IMR-90 (cell line): ENCODE data around the gene SEC11A. TPM values are rescaled to one million over a fixed set of nuclear protein-coding genes. Genes with fewer than 3 reads are reported as not detected.
A peak's percentile ranks its signal among the peaks of the same experiment; 100 is the strongest.

Source experiments
- ATAC-seq: fragments of 200-7000 bp; cut with Tn5 transposase; 2 replicates; pipeline ENCODE4 v1.9.1; 2020; ENCODE audit warnings: low read depth, mild to moderate bottlenecking, moderate library complexity
- BruUV-seq: library from RNA; stranded (reverse); fragments of 400-500 nt; replicated peaks from 2 replicates; lab custom pipeline; 2021; lab: Mats Ljungman, UMichigan
- CTCF ChIA-PET: fragments of 300-600 bp; formaldehyde crosslinking; extraction: SDS; loops from one replicate; lab custom pipeline; 2021; ENCODE audit warnings: antibody characterized with exemption; lab: Yijun Ruan, JAX
- POLR2A ChIA-PET: fragments of 300-600 bp; sonication (Branson Sonifier 250); formaldehyde crosslinking; loops from one replicate; lab custom pipeline; 2022; ENCODE audit warnings: antibody characterized with exemption; ENCODE audit not compliant: unreplicated experiment; lab: Charles Lee
- DNase-seq: peaks from one replicate; pipeline ENCODE4 v3.0.0; 2013
- H2AFZ ChIP-seq: replicated peaks from 2 replicates; pipeline ENCODE3; 2013; ENCODE audit warnings: low read length, mild to moderate bottlenecking; ENCODE audit not compliant: poor library complexity
- H2AK5ac ChIP-seq: 2 replicates; pipeline ENCODE4 v1.6.1; 2013; ENCODE audit warnings: low read depth, low read length, inconsistent platforms
- H2AK9ac ChIP-seq: replicated peaks from 2 replicates; pipeline ENCODE3; 2013; ENCODE audit warnings: mild to moderate bottlenecking, low read depth, low read length, moderate library complexity; ENCODE audit not compliant: poor library complexity
- H2BK120ac ChIP-seq: 2 replicates; pipeline ENCODE4 v1.6.1; 2013; ENCODE audit warnings: low read depth, low read length, inconsistent platforms
- H2BK15ac ChIP-seq: 3 replicates; pipeline ENCODE4 v1.6.1; 2013; ENCODE audit warnings: low read depth, low read length, inconsistent platforms
- H2BK20ac ChIP-seq: 2 replicates; pipeline ENCODE4 v1.6.1; 2013; ENCODE audit warnings: low read depth, mild to moderate bottlenecking, inconsistent platforms, low read length, moderate library complexity
- H2BK5ac ChIP-seq: 2 replicates; pipeline ENCODE4 v1.6.1; 2013; ENCODE audit warnings: mild to moderate bottlenecking, low read depth, low read length, inconsistent platforms; ENCODE audit not compliant: poor library complexity, severe bottlenecking
- H3K14ac ChIP-seq: replicated peaks from 2 replicates; pipeline ENCODE4 v1.6.1; 2013; ENCODE audit warnings: low read depth, low read length, inconsistent platforms
- H3K18ac ChIP-seq: 2 replicates; pipeline ENCODE4 v1.6.1; 2013; ENCODE audit warnings: low read depth, low read length, control low read depth
- H3K23ac ChIP-seq: 2 replicates; pipeline ENCODE4 v1.6.1; 2013; ENCODE audit warnings: low read depth, low read length, inconsistent platforms
- H3K27ac ChIP-seq: 2 replicates; pipeline ENCODE4 v1.5.1; 2013; ENCODE audit warnings: mild to moderate bottlenecking, control low read depth, low read length; ENCODE audit not compliant: insufficient read depth
- H3K27me3 ChIP-seq: 2 replicates; pipeline ENCODE4 v1.6.1; 2013; ENCODE audit warnings: low read length; ENCODE audit not compliant: control insufficient read depth, insufficient read depth
- H3K36me3 ChIP-seq: 2 replicates; pipeline ENCODE4 v1.6.1; 2013; ENCODE audit warnings: low read length, mixed read lengths; ENCODE audit not compliant: control insufficient read depth, insufficient read depth
- H3K4ac ChIP-seq: 2 replicates; pipeline ENCODE4 v1.6.1; 2013; ENCODE audit warnings: low read depth, low read length, inconsistent platforms
- H3K4me1 ChIP-seq: 2 replicates; pipeline ENCODE4 v1.6.1; 2013; ENCODE audit warnings: low read length, mixed read lengths; ENCODE audit not compliant: control insufficient read depth, insufficient read depth
- H3K4me2 ChIP-seq: 2 replicates; pipeline ENCODE4 v1.6.1; 2013; ENCODE audit warnings: low read depth, mild to moderate bottlenecking, control low read depth, low read length, moderate library complexity
- H3K4me3 ChIP-seq: 2 replicates; pipeline ENCODE4 v1.5.1; 2013; ENCODE audit warnings: low read depth, mild to moderate bottlenecking, control low read depth, low read length, moderate library complexity; ENCODE audit not compliant: insufficient read depth
- H3K56ac ChIP-seq: 2 replicates; pipeline ENCODE4 v1.6.1; 2013; ENCODE audit warnings: low read length, inconsistent platforms; ENCODE audit not compliant: insufficient read depth; ENCODE audit errors: extremely low read depth
- H3K79me1 ChIP-seq, 2 experiments: 2 replicates each; pipeline ENCODE4 v1.6.1; 2013; ENCODE audit warnings: low read length in 2 of 2, inconsistent platforms in 1 of 2, low read depth in 1 of 2
- H3K9ac ChIP-seq: 2 replicates; pipeline ENCODE4 v1.6.1; 2013; ENCODE audit warnings: low read depth, low read length, control low read depth
- H3K9me1 ChIP-seq: 2 replicates; pipeline ENCODE4 v1.6.1; 2013; ENCODE audit warnings: low read length, inconsistent platforms; ENCODE audit not compliant: insufficient read depth
- H3K9me3 ChIP-seq: 2 replicates; pipeline ENCODE4 v1.6.1; 2013; ENCODE audit warnings: low read length; ENCODE audit not compliant: control insufficient read depth, insufficient read depth
- H4K20me1 ChIP-seq: 2 replicates; pipeline ENCODE4 v1.6.1; 2013; ENCODE audit warnings: low read length, inconsistent platforms; ENCODE audit not compliant: insufficient read depth
- H4K5ac ChIP-seq: 2 replicates; pipeline ENCODE4 v1.6.1; 2013; ENCODE audit warnings: mild to moderate bottlenecking, low read depth, low read length, control low read depth
- H4K8ac ChIP-seq, 2 experiments: 2 replicates each; pipeline ENCODE4 v1.6.1; 2013; ENCODE audit warnings: low read depth in 2 of 2, low read length in 2 of 2, control low read depth in 1 of 2, inconsistent platforms in 1 of 2
- H4K91ac ChIP-seq: 2 replicates; pipeline ENCODE4 v1.6.1; 2013; ENCODE audit warnings: low read depth, low read length, inconsistent platforms; ENCODE audit not compliant: insufficient read depth
- CTCF ChIP-seq: conservative IDR thresholded peaks from 2 replicates; pipeline ENCODE4 v1.5.1; 2012; ENCODE audit warnings: mild to moderate bottlenecking, low read depth, low read length, improper control_type of control experiment
- FOS ChIP-seq: fragments of 150-350 bp; IDR thresholded peaks from 2 replicates; pipeline ENCODE4 v1.6.1; 2016; ENCODE audit warnings: low read depth, low read length
- MAFK ChIP-seq: IDR thresholded peaks from 2 replicates; pipeline ENCODE4 v1.6.1; 2012; ENCODE audit warnings: low read depth, low read length, improper control_type of control experiment
- MAZ ChIP-seq: IDR thresholded peaks from 2 replicates; pipeline ENCODE4 v1.6.1; 2012; ENCODE audit warnings: low read depth, mild to moderate bottlenecking, low read length, improper control_type of control experiment, moderate library complexity, borderline replicate concordance
- MXI1 ChIP-seq: IDR thresholded peaks from 2 replicates; pipeline ENCODE4 v1.6.1; 2012; ENCODE audit warnings: low read depth, mild to moderate bottlenecking, low read length, moderate library complexity, borderline replicate concordance
- NFE2L2 ChIP-seq: fragments of 150-350 bp; IDR thresholded peaks from 2 replicates; pipeline ENCODE4 v1.6.1; 2016; ENCODE audit warnings: low read depth, mild to moderate bottlenecking, low read length
- RAD21 ChIP-seq: IDR thresholded peaks from 2 replicates; pipeline ENCODE4 v1.6.1; 2012; ENCODE audit warnings: low read length, improper control_type of control experiment
- RCOR1 ChIP-seq: IDR thresholded peaks from 2 replicates; pipeline ENCODE4 v1.6.1; 2012; ENCODE audit warnings: mild to moderate bottlenecking, low read length, improper control_type of control experiment; ENCODE audit not compliant: insufficient replicate concordance
- SMC3 ChIP-seq: fragments of 150-350 bp; IDR thresholded peaks from 2 replicates; pipeline ENCODE4 v1.6.1; 2016; ENCODE audit warnings: low read depth, mild to moderate bottlenecking, antibody characterized with exemption, low read length, moderate library complexity
- WGBS, 2 experiments: methylation state at CpG; one replicate each; pipeline versions ENCODE4 v1.1.5 to v1.1.7; 2013; ENCODE audit warnings: missing lambda C conversion rate in 2 of 2; ENCODE audit not compliant: insufficient read length in 1 of 2; ENCODE audit errors: extremely low coverage in 2 of 2; 5-methylcytosine and 5-hydroxymethylcytosine counted together
- dilution Hi-C: fragments of 300-500 bp; cut with HindIII; formaldehyde crosslinking; loops from one replicate; pipeline ENCODE4 v1.14.3; 2018; ENCODE audit warnings: low sequenced_read_pairs; ENCODE audit not compliant: unreplicated experiment
- in situ Hi-C: fragments of 300-500 bp; cut with MboI; formaldehyde crosslinking; loops from 3 replicates; pipeline ENCODE4 v1.14.3; 2019; ENCODE audit warnings: low sequenced_read_pairs, inconsistent platforms, mixed read lengths
- intact Hi-C: fragments of 100-400 bp; cut with micrococcal nuclease; formaldehyde crosslinking; loops from 2 replicates; pipeline ENCODE4 v1.10.0; 2022
- polyA plus RNA-seq, 3 experiments: library from polyadenylated mRNA; depleted of rRNA; stranded (reverse); fragments of >200 nt; gene quantifications; 2 replicates each; pipeline ENCODE4 v1.2.3, GENCODE V29; 2012; ENCODE audit warnings: low replicate concordance in 1 of 3
- total RNA-seq: library from RNA; depleted of rRNA; stranded (reverse); fragments of >200 nt; gene quantifications from 2 replicates; pipeline ENCODE4 v1.2.3, GENCODE V29; 2012

Gene SEC11A
- total and polyA plus RNA-seq, 2 of the 4 experiments (the other 2 are of a cell fraction): 62.4 to 108 TPM

GRCh38 chr15:84748274-84749110 lies 32.6 kb upstream of the SEC11A start, which contains the start of gene ZNF592:
Gene ZNF592, plus strand, starts transcription at chr15:84748592. Its CDS starts 34,084 bp downstream, at chr15:84782676.
- ATAC-seq (peak; percentile 85), DNase-seq (peak; percentile 70)
- Histone ChIP-seq H2BK5ac (peak within 1 kb of the TSS; percentile 90), H2AK5ac (peak within 1 kb of the TSS; percentile 81), H3K9ac (peak within 1 kb of the TSS; percentile 98), H2AFZ (peak within 1 kb of the TSS; percentile 99), H3K9me3 (no peaks in the 10 kb centered on the region), H4K8ac (peak within 1 kb of the TSS; percentile 77 to 87), H4K5ac (peak within 1 kb of the TSS; percentile 48), H3K18ac (peak within 1 kb of the TSS; percentile 55), H2BK15ac (peak within 1 kb of the TSS; percentile 52; the same call in 1 of the 3 replicates), H3K27ac (peak within 1 kb of the TSS; percentile 92), H3K4me1 (peaks cover 12% of the 10 kb centered on the region), H3K27me3 (no peaks in the 10 kb centered on the region), H3K36me3 (no peaks in the 10 kb centered on the region), H4K20me1 (peaks cover 41% of the 10 kb centered on the region), H3K23ac (peak within 1 kb of the TSS; percentile 83), H2BK20ac (no peak within 1 kb of the TSS), H3K56ac (peak within 1 kb of the TSS; percentile 80), H3K9me1 (peaks cover 8% of the 10 kb centered on the region), H4K91ac (peak within 1 kb of the TSS; percentile 76), H3K4ac (peak within 1 kb of the TSS; percentile 87), H3K4me3 (peak within 1 kb of the TSS; percentile 99), H3K79me1 (peaks cover 16 to 58% of the 10 kb centered on the region in 2 experiments), H2BK120ac (peak within 1 kb of the TSS; percentile 61; the same call in 1 of the 2 replicates), H3K4me2 (peak within 1 kb of the TSS; percentile 98), H2AK9ac (peak within 1 kb of the TSS; percentile 97), H3K14ac (peak within 1 kb of the TSS; percentile 95)
- intact Hi-C loops (loop anchor here (1.0 to 10.0 kb wide), 2 partner anchors 94 to 176 kb away; partner anchors contain the start of gene WDR73), dilution Hi-C loops (no loop called here), in situ Hi-C loops (no loop called here)
- POLR2A ChIA-PET: no interaction called here
- CTCF ChIA-PET: no interaction called here
- TF ChIP-seq MXI1 (no peak), RAD21 (peak; percentile 22; the same call in 1 of the 2 replicates), RCOR1 (no peak), CTCF (peak; percentile 33), MAZ (peak; percentile 50; the same call in 1 of the 2 replicates), NFE2L2 (no peak), MAFK (no peak), FOS (no peak), SMC3 (peak; percentile 20; the same call in 1 of the 2 replicates)
- WGBS, 2 experiments: 0% methylated on average over 37 of the region's 127 CpGs; no CpG with 5 or more reads in 1 of the 2 experiments
- BruUV-seq: no TSS peak
